Cardiac fibroblast (primary cell): ENCODE measurements around the gene GRK5.

Source experiments
- DNase-seq, 2 donors: peaks; one replicate each; pipeline versions ENCODE4 v3.0.0 to v3.0.0-alpha.2; 2010; ENCODE audit warnings: low read depth in 2 of 2
- H3K4me3 ChIP-seq, 2 donors: replicated peaks in 1 of 2; 1 replicate in 1 of 2; 2 replicates in 1 of 2; pipeline ENCODE4 v1.5.1; 2011; ENCODE audit warnings: low read depth in 2 of 2, low read length in 2 of 2, mild to moderate bottlenecking in 2 of 2, moderate library complexity in 1 of 2
- CTCF ChIP-seq: IDR thresholded peaks from one replicate; pipeline ENCODE4 v1.5.1; 2011; ENCODE audit warnings: low read depth, mild to moderate bottlenecking, low read length, inconsistent platforms

Gene GRK5

GRCh38 chr10:119478111-119478802, 270.9 kb downstream of the GRK5 start:
- no peak overlapping the region for H3K4me3 ChIP-seq
- DNase-seq = no peak
- TF ChIP-seq CTCF = no peak

GRCh38 chr10:119478811-119479341, 271.5 kb downstream of the GRK5 start:
- no peak overlapping the region for H3K4me3 ChIP-seq
- no peak for DNase-seq
- no peak for TF ChIP-seq CTCF

GRCh38 chr10:119479532-119479931, 272.2 kb downstream of the GRK5 start:
- H3K4me3 ChIP-seq = no peak overlapping the region
- no peak for TF ChIP-seq CTCF
- no peak for DNase-seq

- no peak for TF ChIP-seq CTCF
- no peak overlapping the region for H3K4me3 ChIP-seq
- peak in 1 of 2 donors; percentile 44 for DNase-seq
Measured at GRCh38 chr10:119480667-119481066, 273.3 kb downstream of the GRK5 start.

GRCh38 chr10:119481781-119482426, 274.5 kb downstream of the GRK5 start:
- no peak for DNase-seq
- no peak overlapping the region for H3K4me3 ChIP-seq
- no peak for TF ChIP-seq CTCF

GRCh38 chr10:119483001-119483400, 275.6 kb downstream of the GRK5 start:
- no peak for DNase-seq
- H3K4me3 ChIP-seq = no peak overlapping the region
- TF ChIP-seq CTCF = no peak

GRCh38 chr10:119483839-119484238, 276.5 kb downstream of the GRK5 start:
- no peak overlapping the region for H3K4me3 ChIP-seq
- no peak for TF ChIP-seq CTCF
- DNase-seq = no peak
